H1 (cell line): ENCODE results near the gene AK8. TPM values are rescaled to one million over a fixed set of nuclear protein-coding genes. Genes with fewer than 3 reads are reported as not detected.

ENCODE experiments used
- CTCF ChIA-PET: fragments of 300-600 bp; sonication (Branson Sonifier 250); formaldehyde crosslinking; loops from one replicate; lab custom pipeline; 2021; ENCODE audit not compliant: partially characterized antibody; lab: Charles Lee
- POLR2A ChIA-PET: fragments of 300-600 bp; sonication (Branson Sonifier 250); formaldehyde crosslinking; loops from one replicate; lab custom pipeline; 2021; ENCODE audit warnings: inconsistent platforms; ENCODE audit not compliant: partially characterized antibody; lab: Charles Lee
- DNase-seq, 2 experiments: peaks; one replicate each; pipeline versions ENCODE4 v3.0.0 to v3.0.0-alpha.2; 2010 to 2022; ENCODE audit warnings: low spot score in 2 of 2, low read depth in 1 of 2, mixed read lengths in 1 of 2
- FAIRE-seq: peaks from 2 replicates; lab custom pipeline; 2011; peaks lifted over from hg19 to GRCh38; lab: Jason Lieb, UNC
- H2AFZ ChIP-seq: 2 replicates; pipeline ENCODE4 v1.8.1; 2012; ENCODE audit warnings: low read length, inconsistent platforms
- H2AK5ac ChIP-seq: 2 replicates; pipeline ENCODE4 v1.6.1; 2013; ENCODE audit warnings: low read depth, low read length
- H2BK120ac ChIP-seq: replicated peaks from 2 replicates; pipeline ENCODE3; 2013; ENCODE audit warnings: low read depth, low read length, inconsistent platforms
- H2BK12ac ChIP-seq: 2 replicates; pipeline ENCODE4 v1.6.1; 2013; ENCODE audit warnings: low read depth, low read length
- H2BK15ac ChIP-seq: 2 replicates; pipeline ENCODE4 v1.6.1; 2013; ENCODE audit warnings: low read length
- H2BK20ac ChIP-seq: 2 replicates; pipeline ENCODE4 v1.6.1; 2013; ENCODE audit warnings: low read length
- H2BK5ac ChIP-seq: 2 replicates; pipeline ENCODE4 v1.6.1; 2013; ENCODE audit warnings: low read depth, low read length
- H3K14ac ChIP-seq: 2 replicates; pipeline ENCODE4 v1.6.1; 2013; ENCODE audit warnings: inconsistent platforms; ENCODE audit not compliant: insufficient read length
- H3K18ac ChIP-seq: 2 replicates; pipeline ENCODE4 v1.6.1; 2013; ENCODE audit warnings: low read length; ENCODE audit errors: extremely low read depth
- H3K23ac ChIP-seq: 2 replicates; pipeline ENCODE4 v1.6.1; 2013; ENCODE audit warnings: inconsistent platforms; ENCODE audit not compliant: insufficient read length
- H3K23me2 ChIP-seq: 2 replicates; pipeline ENCODE4 v1.6.1; 2013; ENCODE audit warnings: low read depth, low read length
- H3K27ac ChIP-seq: 2 replicates; pipeline ENCODE4 v1.6.1; 2011; ENCODE audit warnings: low read depth, low read length, inconsistent platforms
- H3K27me3 ChIP-seq, 4 experiments: replicated peaks in 1 of 4; 1 replicate in 1 of 4; 2 replicates in 3 of 4; pipeline versions ENCODE4 v1.6.1 to v1.8.1; 2011 to 2013; ENCODE audit warnings: low read length in 3 of 4, mild to moderate bottlenecking in 3 of 4, inconsistent platforms in 2 of 4, mixed read lengths in 2 of 4, moderate library complexity in 1 of 4; ENCODE audit not compliant: control insufficient read depth in 3 of 4, insufficient read depth in 3 of 4; ENCODE audit errors: extremely low read depth in 1 of 4
- H3K36me3 ChIP-seq, 4 experiments: 2 replicates each; pipeline versions ENCODE4 v1.6.1 to v1.8.1; 2011 to 2013; ENCODE audit warnings: mild to moderate bottlenecking in 4 of 4, low read length in 3 of 4, moderate library complexity in 2 of 4, control low read depth in 1 of 4, inconsistent platforms in 1 of 4; ENCODE audit not compliant: insufficient read depth in 4 of 4, control insufficient read depth in 2 of 4
- H3K4ac ChIP-seq: replicated peaks from 2 replicates; pipeline ENCODE3; 2013; ENCODE audit warnings: low read length, low read depth, mixed read lengths, inconsistent platforms; ENCODE audit not compliant: insufficient read length
- H3K4me1 ChIP-seq, 4 experiments: replicated peaks in 1 of 4; 1 replicate in 1 of 4; 2 replicates in 3 of 4; pipeline versions ENCODE4 v1.6.1 to v1.8.1; 2011 to 2013; ENCODE audit warnings: low read length in 3 of 4, inconsistent platforms in 2 of 4, mixed read lengths in 1 of 4; ENCODE audit not compliant: insufficient read depth in 4 of 4, control insufficient read depth in 3 of 4
- H3K4me2 ChIP-seq, 2 experiments: 2 replicates each; pipeline versions ENCODE4 v1.6.1 to v1.8.1; 2011 to 2013; ENCODE audit warnings: low read depth in 2 of 2, low read length in 2 of 2, control low read depth in 1 of 2, inconsistent platforms in 1 of 2, mild to moderate bottlenecking in 1 of 2; ENCODE audit not compliant: insufficient read depth in 1 of 2
- H3K4me3 ChIP-seq, 4 experiments: fragments of 200-600, 300-600 bp in 1 of 4; sonication (generic), shearing (Covaris generic), sonication (Bioruptor Twin) in 1 of 4; 2 replicates each; pipeline versions ENCODE4 v1.5.1 to v1.8.1; 2011 to 2016; ENCODE audit warnings: low read length in 4 of 4, low read depth in 3 of 4, control low read depth in 2 of 4, inconsistent platforms in 2 of 4, mild to moderate bottlenecking in 2 of 4, mixed read lengths in 1 of 4, moderate library complexity in 1 of 4; ENCODE audit not compliant: insufficient read depth in 2 of 4; ENCODE audit errors: extremely low read depth in 1 of 4
- H3K56ac ChIP-seq: replicated peaks from 2 replicates; pipeline ENCODE3; 2013; ENCODE audit warnings: low read depth, mild to moderate bottlenecking, mixed read lengths, low read length, inconsistent platforms; ENCODE audit not compliant: insufficient read length
- H3K79me1 ChIP-seq: 2 replicates; pipeline ENCODE4 v1.6.1; 2013; ENCODE audit warnings: low read depth, low read length, control low read depth
- H3K79me2 ChIP-seq, 2 experiments: 2 replicates each; pipeline versions ENCODE4 v1.6.1 to v1.8.1; 2012 to 2013; ENCODE audit warnings: low read length in 2 of 2, mild to moderate bottlenecking in 2 of 2, inconsistent platforms in 1 of 2; ENCODE audit not compliant: insufficient read depth in 2 of 2, control insufficient read depth in 1 of 2
- H3K9ac ChIP-seq, 4 experiments: replicated peaks in 1 of 4; 1 replicate in 1 of 4; 2 replicates in 3 of 4; pipeline versions ENCODE4 v1.6.1 to v1.8.1; 2011 to 2013; ENCODE audit warnings: low read depth in 3 of 4, low read length in 3 of 4, control low read depth in 2 of 4, mild to moderate bottlenecking in 2 of 4, moderate library complexity in 2 of 4, inconsistent platforms in 1 of 4; ENCODE audit errors: extremely low read depth in 1 of 4
- H3K9me3 ChIP-seq, 2 experiments: 2 replicates each; pipeline versions ENCODE4 v1.6.1 to v1.8.1; 2012 to 2013; ENCODE audit warnings: mild to moderate bottlenecking in 2 of 2, moderate library complexity in 2 of 2, control low read depth in 1 of 2, inconsistent platforms in 1 of 2, low read depth in 1 of 2, low read length in 1 of 2, mixed read lengths in 1 of 2; ENCODE audit not compliant: insufficient read depth in 2 of 2
- H4K20me1 ChIP-seq, 2 experiments: replicated peaks in 1 of 2; 2 replicates each; pipeline versions ENCODE3 to v1.8.1; 2011 to 2013; ENCODE audit warnings: inconsistent platforms in 2 of 2, low read length in 2 of 2, mild to moderate bottlenecking in 1 of 2; ENCODE audit not compliant: insufficient read depth in 2 of 2, control insufficient read depth in 1 of 2
- H4K5ac ChIP-seq: 2 replicates; pipeline ENCODE4 v1.6.1; 2013; ENCODE audit warnings: low read length, low read depth, mixed read lengths, inconsistent platforms; ENCODE audit not compliant: insufficient read length
- H4K8ac ChIP-seq: 2 replicates; pipeline ENCODE4 v1.8.0; 2013; ENCODE audit warnings: mild to moderate bottlenecking, moderate library complexity, low read length, inconsistent platforms; ENCODE audit not compliant: insufficient read depth; ENCODE audit errors: extremely low read depth
- H4K91ac ChIP-seq: replicated peaks from 2 replicates; pipeline ENCODE3; 2013; ENCODE audit warnings: low read length, mixed read lengths, inconsistent platforms; ENCODE audit not compliant: insufficient read length
- ASH2L ChIP-seq: fragments of 200-600, 300-600 bp; sonication (generic); IDR thresholded peaks from one replicate; pipeline ENCODE4 v1.7.1; 2017; ENCODE audit warnings: low read length
- CHD2 ChIP-seq: IDR thresholded peaks from 2 replicates; pipeline ENCODE4 v1.6.1; 2012; ENCODE audit warnings: low read length, improper control_type of control experiment
- JUND ChIP-seq: IDR thresholded peaks from 2 replicates; pipeline ENCODE4 v1.6.1; 2011; ENCODE audit warnings: mild to moderate bottlenecking, improper control_type of control experiment, low read length
- KDM5A ChIP-seq: fragments of 200-600 bp; IDR thresholded peaks from 2 replicates; pipeline ENCODE4 v1.7.1; 2012; ENCODE audit warnings: mild to moderate bottlenecking, low read length, inconsistent platforms, mixed read lengths
- NANOG ChIP-seq: IDR thresholded peaks from 2 replicates; pipeline ENCODE4 v1.6.1; 2011; ENCODE audit warnings: low read length, low read depth, mild to moderate bottlenecking, inconsistent platforms; ENCODE audit not compliant: insufficient read depth, poor library complexity, severe bottlenecking
- POU5F1 ChIP-seq: IDR thresholded peaks from 2 replicates; pipeline ENCODE4 v1.6.1; 2011; ENCODE audit warnings: low read depth, mild to moderate bottlenecking, low read length, moderate library complexity
- RXRA ChIP-seq: IDR thresholded peaks from 2 replicates; pipeline ENCODE4 v1.6.1; 2011; ENCODE audit warnings: low read depth, mild to moderate bottlenecking, low read length, moderate library complexity; ENCODE audit not compliant: insufficient read depth
- SIRT6 ChIP-seq: IDR thresholded peaks from one replicate; pipeline ENCODE4 v1.7.1; 2012; ENCODE audit warnings: low read length, inconsistent platforms
- SUZ12 ChIP-seq: fragments of 200-600 bp; sonication (generic); IDR thresholded peaks from 2 replicates; pipeline ENCODE4 v1.6.1; 2012; ENCODE audit warnings: mild to moderate bottlenecking, inconsistent platforms, low read length, moderate library complexity, mixed read lengths
- USF2 ChIP-seq: IDR thresholded peaks from 2 replicates; pipeline ENCODE4 v1.6.1; 2011; ENCODE audit warnings: low read length, improper control_type of control experiment
- WGBS, 2 experiments: shearing (Covaris generic) in 1 of 2; methylation state at CpG; one replicate each; pipeline versions ENCODE4 v1.1.6 to v1.1.7; 2013 to 2015; ENCODE audit warnings: low lambda C conversion rate in 2 of 2, mixed read lengths in 2 of 2, inconsistent platforms in 1 of 2, low coverage in 1 of 2, missing lambda C conversion rate in 1 of 2; ENCODE audit not compliant: insufficient replicate concordance in 2 of 2, insufficient coverage in 1 of 2, insufficient read length in 1 of 2; ENCODE audit errors: extremely low coverage in 1 of 2, missing lambda C conversion rate in 1 of 2; 5-methylcytosine and 5-hydroxymethylcytosine counted together
- polyA plus RNA-seq, 7 experiments: library from polyadenylated mRNA; depleted of rRNA in 3 of 7; stranded (reverse) in 5 of 7; unstranded in 2 of 7; fragments of >200 nt in 5 of 7; fragments of 200-250 nt in 2 of 7; gene quantifications; 1 replicate in 5 of 7; 2 replicates in 1 of 7; 4 replicates in 1 of 7; pipeline versions ENCODE4 v1.2.1 to v1.2.3, GENCODE V29; 2011 to 2013; ENCODE audit warnings: missing spikeins in 2 of 7, mixed read lengths in 2 of 7
- total RNA-seq: library from RNA; stranded (reverse); fragmentation: NEBNext Ultra II Directional; extraction: Animal tissue kit (Norgen Biotek cat#: 25700); gene quantifications from 2 replicates; pipeline ENCODE4 v1.2.1, GENCODE V29; 2021
- TF ChIP-seq, protein P1 (sequence below), 3 experiments: IDR thresholded peaks; 1 replicate in 2 of 3; 2 replicates in 1 of 3; pipeline versions ENCODE4 v1.5.1 to v1.6.1; 2011; ENCODE audit warnings: low read length in 3 of 3, mild to moderate bottlenecking in 3 of 3, inconsistent platforms in 2 of 3, low read depth in 1 of 3, moderate library complexity in 1 of 3; ENCODE audit not compliant: insufficient read depth in 1 of 3; ENCODE audit errors: control extremely low read depth in 1 of 3

AK8 gene
- total and polyA plus RNA-seq, 2 of the 8 experiments (the other 6 are each of a cell fraction or from before 2014, with no cell fraction given), result 0.35 to 0.48 TPM

DNA sequence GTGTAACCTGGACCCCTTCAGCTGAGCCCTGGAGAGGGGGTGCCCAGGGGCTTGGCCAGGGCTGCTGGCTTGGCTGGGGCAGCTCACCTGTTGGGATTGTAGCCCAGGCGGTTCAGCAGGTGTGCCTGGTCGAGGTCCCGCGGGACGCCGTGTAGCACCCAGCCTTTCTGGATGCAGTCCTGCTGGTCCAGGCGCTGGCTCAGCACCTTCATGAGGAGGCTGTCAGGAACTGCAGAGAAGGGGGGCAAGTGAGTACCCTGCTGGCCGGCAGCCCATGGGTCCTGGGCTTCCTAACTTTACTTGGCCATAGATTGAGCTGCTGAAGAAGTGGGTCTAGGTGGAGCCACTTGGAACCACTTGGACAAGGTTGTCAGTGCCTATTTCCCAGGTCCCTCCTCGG lies 85.5 kb downstream of the AK8 start:
- Histone ChIP-seq H4K5ac (no peak overlapping the region), H3K79me2 (no peaks in the 10 kb centered on the region), H2AK5ac (no peak overlapping the region), H3K27me3 (peaks cover 0 to 50% (median 42%) of the 10 kb centered on the region in 4 experiments; a peak in 6 of 7 replicates), H2BK20ac (no peak overlapping the region), H3K56ac (no peak overlapping the region), H3K23ac (no peak overlapping the region), H4K91ac (no peak overlapping the region), H3K4me2 (no peak overlapping the region), H3K4me3 (no peak overlapping the region), H3K79me1 (no peaks in the 10 kb centered on the region), H3K4me1 (no peaks in the 10 kb centered on the region), H3K27ac (no peak overlapping the region), H2AFZ (no peak overlapping the region), H3K9ac (no peak overlapping the region), H2BK5ac (no peak overlapping the region), H4K8ac (no peak overlapping the region), H3K18ac (no peak overlapping the region), H2BK15ac (no peak overlapping the region), H4K20me1 (no peaks in the 10 kb centered on the region), H2BK12ac (no peak overlapping the region), H3K4ac (no peak overlapping the region), H3K23me2 (no peaks in the 10 kb centered on the region), H2BK120ac (no peak overlapping the region), H3K36me3 (no peaks in the 10 kb centered on the region), H3K9me3 (no peaks in the 10 kb centered on the region; a peak in 1 of 4 replicates), H3K14ac (no peak overlapping the region)
- DNase-seq (no peak), FAIRE-seq (no peak)
- POLR2A ChIA-PET, result no interaction called here
- CTCF ChIA-PET, result interaction anchor here (2.5 kb wide), 1 partner anchor 23 kb away, joined by 8 read pairs; no protein-coding TSS in a partner anchor
- 90% methylated on average over 9 of the region's 9 CpGs; no CpG with 5 or more reads in 1 of the 2 experiments for WGBS, 2 experiments
- TF ChIP-seq, protein P1, sequence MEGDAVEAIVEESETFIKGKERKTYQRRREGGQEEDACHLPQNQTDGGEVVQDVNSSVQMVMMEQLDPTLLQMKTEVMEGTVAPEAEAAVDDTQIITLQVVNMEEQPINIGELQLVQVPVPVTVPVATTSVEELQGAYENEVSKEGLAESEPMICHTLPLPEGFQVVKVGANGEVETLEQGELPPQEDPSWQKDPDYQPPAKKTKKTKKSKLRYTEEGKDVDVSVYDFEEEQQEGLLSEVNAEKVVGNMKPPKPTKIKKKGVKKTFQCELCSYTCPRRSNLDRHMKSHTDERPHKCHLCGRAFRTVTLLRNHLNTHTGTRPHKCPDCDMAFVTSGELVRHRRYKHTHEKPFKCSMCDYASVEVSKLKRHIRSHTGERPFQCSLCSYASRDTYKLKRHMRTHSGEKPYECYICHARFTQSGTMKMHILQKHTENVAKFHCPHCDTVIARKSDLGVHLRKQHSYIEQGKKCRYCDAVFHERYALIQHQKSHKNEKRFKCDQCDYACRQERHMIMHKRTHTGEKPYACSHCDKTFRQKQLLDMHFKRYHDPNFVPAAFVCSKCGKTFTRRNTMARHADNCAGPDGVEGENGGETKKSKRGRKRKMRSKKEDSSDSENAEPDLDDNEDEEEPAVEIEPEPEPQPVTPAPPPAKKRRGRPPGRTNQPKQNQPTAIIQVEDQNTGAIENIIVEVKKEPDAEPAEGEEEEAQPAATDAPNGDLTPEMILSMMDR (IDR thresholded peaks at IDR 0.05; ENCODE audit: control extremely low read depth in 1 of 3, insufficient read depth in 1 of 3, low read depth in 1 of 3, low read length in 3 of 3), result no peak
- TF ChIP-seq POU5F1 (no peak), RXRA (no peak), ASH2L (no peak), USF2 (no peak), SIRT6 (no peak), KDM5A (no peak), JUND (no peak), SUZ12 (no peak), NANOG (no peak), CHD2 (no peak)
